DMS79 treated with DMSO at 0.1 percent for 48 hours (cell line): ENCODE data around the gene KAZN.
A peak's percentile ranks its signal among the peaks of the same experiment; 100 is the strongest.
"Not testable (repeated sequence)": the region's sequence is repeated elsewhere in the genome, so short reads cannot be mapped to it uniquely, and the experiment has no call there.

ENCODE experiments used
- DNase-seq: peaks from one replicate; lab custom pipeline; 2025; lab: John Stamatoyannopoulos, UW

KAZN gene

DNA sequence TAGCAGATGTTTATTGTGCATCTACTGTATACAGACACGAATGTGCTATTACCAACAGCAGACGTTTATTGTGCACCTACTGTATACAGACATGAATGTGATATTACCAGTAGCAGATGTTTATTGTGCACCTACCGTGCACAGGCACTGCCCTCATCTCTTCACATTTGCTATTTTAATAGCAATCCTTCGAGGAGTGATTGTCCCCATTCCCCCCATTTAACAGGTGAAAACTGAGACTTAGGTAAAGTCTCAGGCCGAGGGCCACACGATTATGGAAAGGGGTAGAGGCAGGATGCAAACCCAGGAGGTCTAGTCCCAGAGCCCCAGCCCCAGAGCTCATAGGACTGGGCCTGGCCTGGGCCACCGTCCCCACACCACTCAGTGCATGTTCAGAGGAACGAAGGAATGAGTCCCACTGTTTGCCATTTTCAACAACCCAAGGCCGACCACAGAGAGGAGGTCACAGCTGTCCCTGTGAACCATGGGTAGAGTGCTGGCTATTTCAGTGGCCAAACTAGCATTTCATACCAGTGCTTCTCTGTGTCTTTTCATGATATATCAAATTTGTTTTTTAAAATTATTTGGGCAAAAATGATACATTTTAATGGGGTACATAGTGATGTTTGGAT, 440.6 kb downstream of the KAZN start:
- no peak for DNase-seq

DNA sequence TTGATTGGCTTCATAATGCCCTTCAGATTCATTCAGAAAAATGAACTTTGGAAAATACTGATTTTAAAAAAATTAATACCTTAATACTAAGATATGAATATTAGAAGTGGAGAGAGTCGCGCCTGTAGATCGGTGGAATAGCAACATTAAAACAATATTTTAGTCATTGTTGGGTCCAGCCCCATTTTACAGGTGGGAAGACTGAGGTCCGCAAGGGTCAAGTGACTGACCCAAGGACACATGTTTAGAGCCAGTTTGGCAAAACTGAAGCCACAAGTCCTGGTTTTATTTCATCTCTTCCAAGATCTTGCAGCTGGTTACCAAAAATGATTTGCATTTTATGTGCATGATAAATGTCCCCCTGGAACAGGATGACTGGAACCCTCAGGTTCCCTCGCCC, 441.4 kb downstream of the KAZN start:
- no peak for DNase-seq

- not testable (repeated sequence) for DNase-seq
Measured at GRCh38 chr1:15040685-15041084, 442.2 kb downstream of the KAZN start.

DNA sequence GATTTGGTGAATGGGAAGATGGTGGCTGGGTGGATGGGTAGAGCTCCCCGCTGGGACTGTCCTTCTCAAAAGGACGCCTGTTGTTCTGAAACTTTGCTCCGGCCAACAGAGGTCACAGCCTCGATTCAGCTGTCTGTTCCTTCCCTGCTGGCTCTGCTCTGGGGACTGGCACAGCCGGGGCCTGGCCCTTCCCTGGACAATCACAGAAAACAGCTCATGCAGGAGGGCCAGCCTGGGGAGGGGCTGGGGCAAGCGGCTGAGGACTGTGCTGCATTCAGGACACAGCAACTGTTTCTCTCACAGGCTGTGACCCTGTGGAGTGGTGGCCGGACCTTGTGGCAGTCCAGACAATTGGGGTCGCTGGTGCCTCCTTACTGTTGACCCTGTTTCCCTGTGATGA, 444.4 kb downstream of the KAZN start:
- DNase-seq = no peak

- DNase-seq = no peak
Measured at GRCh38 chr1:15043934-15044333, 445.4 kb downstream of the KAZN start.

- DNase-seq = no peak
Measured at GRCh38 chr1:15045123-15045522, 446.6 kb downstream of the KAZN start.

DNA sequence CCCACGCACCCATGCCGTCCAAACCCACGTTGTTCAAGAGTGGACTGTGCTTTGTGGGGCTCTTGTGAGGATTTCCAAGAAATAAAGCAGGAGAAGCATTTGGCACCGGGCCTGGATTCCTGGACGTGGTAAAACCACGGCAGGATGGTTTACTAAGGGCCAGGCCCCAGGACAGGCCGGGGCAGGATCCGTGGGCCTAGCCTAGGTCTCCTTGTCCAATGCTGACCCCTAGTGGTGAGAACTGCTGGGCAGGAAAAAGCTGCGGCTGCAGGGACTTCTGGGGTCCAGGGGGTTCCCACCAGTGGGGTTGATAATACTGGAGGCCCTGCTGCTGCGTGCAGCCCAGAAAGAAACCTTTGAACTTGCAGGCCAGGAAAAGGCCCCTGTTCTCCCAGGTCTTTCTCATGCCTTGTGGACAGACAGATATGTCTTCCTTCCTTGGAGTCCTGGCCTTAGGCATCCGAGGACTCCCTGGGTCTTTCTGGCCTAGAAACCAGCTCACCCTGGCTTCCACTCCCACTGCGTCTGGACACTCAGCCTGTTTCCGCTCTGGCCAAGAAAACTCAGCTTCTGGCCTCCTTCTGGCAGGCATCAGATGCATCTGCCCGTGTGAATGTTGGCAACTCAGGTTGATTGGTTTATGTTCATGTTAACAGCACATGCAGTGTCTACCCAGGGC, 448.1 kb downstream of the KAZN start:
- peak; percentile 59 for DNase-seq

DNA sequence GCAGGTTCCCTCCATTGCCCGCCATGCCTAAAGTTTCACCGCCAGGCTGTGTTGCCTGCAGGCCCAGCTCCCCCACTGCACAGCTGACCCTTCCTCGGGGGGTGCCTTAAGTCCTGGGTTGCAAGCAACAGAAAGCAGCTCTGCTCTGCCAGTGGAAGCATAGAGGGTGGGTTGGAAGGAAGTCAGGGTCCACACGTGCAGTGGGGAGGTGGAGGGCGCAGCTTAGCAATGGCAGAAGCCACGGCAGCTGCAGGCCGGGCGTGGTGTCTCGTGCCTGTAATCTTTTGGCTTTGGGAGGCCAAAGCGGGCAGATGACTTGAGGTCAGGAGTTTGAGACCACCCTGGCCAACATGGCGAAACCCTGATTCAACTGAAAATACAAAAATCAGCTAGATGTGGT, 448.8 kb downstream of the KAZN start:
- no peak for DNase-seq

- no peak for DNase-seq
Measured at GRCh38 chr1:15048437-15048980, 450.0 kb downstream of the KAZN start.

GRCh38 chr1:15049067-15049466, 450.6 kb downstream of the KAZN start:
- no peak for DNase-seq

GRCh38 chr1:15051882-15052528, 453.5 kb downstream of the KAZN start:
- DNase-seq = no peak

DNA sequence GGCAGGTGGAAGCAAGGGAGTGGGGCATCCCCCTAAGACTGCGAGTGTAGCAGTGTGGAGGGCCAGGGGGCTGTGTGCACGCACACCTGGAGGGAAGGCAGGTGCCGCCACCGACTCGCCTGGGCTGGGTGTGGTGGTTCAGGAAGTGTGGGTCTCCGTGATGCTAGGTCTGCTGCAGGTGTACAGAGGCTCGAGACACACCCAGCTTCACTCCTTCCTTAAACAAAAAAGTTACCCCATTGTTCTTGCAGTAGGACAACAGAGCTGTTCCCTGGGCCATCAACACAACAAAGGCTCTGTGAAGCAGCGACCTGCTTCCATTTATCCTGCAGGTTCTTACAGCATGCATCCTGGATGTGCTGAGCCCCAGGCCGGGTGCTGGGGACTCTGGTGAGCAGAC, 454.7 kb downstream of the KAZN start:
- no peak for DNase-seq

- DNase-seq = no peak
Measured at GRCh38 chr1:15055736-15056415, 457.4 kb downstream of the KAZN start.

GRCh38 chr1:15056515-15057285, 458.2 kb downstream of the KAZN start:
- no peak for DNase-seq

DNA sequence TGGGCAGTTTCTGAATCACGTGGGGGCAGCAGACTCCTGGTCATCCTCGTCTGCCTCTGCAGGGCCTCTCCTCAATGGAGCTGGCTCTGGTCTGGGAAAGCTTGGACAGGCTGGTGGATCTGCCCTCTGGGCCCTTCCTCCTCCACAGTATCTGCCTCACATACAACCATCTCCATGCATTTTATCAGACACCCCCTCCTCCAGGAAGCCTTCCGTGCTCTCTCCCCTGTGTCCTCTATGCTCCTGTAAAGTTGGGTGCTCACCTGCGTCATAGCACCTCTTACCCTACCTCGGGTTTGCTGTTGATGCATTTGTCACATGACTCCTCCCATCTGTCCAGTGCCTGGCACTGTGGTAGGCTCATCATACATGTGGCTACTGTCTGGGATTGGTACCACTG, 459.3 kb downstream of the KAZN start:
- DNase-seq = no peak

- DNase-seq = no peak
Measured at GRCh38 chr1:15058261-15058660, 459.8 kb downstream of the KAZN start.

- DNase-seq = no peak
Measured at GRCh38 chr1:15060104-15060503, 461.6 kb downstream of the KAZN start.

- no peak for DNase-seq
Measured at GRCh38 chr1:15062479-15063099, 464.1 kb downstream of the KAZN start.

DNA sequence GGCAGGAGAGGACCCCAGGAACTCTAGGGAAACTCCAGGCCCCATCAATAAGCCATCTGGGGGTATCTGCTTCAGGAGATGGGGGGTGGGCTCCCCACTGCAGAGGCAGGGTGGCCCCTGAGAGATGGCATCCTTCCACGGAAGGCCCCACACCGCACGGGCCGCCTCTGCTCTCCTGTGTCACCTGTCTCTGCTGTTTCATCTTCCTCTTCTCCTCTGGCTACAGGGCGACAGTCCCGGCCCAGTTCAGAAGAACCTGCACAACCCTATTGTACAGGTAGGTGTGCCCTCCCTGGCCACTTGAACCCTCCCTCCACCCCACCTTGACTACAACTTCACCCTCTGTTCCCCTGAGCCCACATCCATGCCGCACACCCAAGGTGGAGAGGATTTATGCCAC, 464.9 kb downstream of the KAZN start:
- no peak for DNase-seq

DNA sequence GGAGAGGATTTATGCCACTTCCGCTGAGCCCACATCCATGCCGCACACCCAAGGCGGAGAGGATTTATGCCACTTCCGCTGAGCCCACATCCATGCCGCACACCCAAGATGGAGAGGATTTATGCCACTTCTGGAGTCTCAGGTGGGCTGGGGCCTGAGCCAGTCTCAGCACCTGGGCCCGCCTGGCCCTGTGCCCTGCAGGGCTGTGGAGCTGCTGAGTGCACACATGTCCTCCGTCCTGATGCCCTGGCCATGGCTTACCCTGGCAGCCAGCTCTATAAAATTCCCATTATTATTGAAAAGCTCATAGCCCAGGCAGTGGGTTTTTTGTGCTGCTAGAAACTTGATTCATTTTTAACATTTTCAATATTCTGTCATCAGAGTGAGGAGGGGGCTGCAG, 465.3 kb downstream of the KAZN start:
- no peak for DNase-seq

DNA sequence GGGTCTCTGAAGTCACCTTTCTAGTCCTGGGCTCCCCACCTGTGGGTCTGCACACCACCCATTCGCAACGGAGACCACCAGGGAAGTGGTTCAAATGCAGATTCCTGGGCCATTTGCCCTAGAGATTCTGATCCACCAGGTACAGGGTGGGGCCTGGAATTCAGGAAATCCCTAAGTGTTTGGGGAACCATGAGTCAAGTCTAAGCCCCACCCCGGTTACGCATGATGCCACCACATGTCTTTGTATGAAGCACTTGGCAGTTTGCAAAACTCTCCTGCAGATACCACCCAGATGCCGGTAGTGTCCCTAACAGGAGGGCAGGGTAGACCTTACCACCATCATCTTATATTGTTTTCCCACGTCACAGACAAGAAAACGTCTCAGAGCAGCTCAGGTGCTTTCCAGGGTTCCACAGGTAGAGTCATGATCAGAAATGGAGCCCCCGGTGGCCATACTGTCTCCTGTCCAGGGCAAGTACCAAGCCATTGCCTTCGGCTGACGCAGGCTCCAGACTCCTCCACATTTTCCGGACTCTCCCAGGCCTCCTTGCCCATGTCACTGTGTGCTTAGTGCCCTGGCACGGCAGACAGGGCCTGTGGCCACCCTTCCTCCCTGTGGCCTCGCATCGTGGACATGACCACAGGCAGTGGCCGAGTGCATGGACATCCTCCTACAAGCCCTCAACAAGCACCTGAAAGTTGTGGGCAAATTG, 465.9 kb downstream of the KAZN start:
- DNase-seq = no peak
